SK-N-SH (cell line): Measurements from ENCODE around the gene STAB1.

Experiments used
- EP300 ChIP-seq, 2 experiments: IDR thresholded peaks; 2 replicates each; pipeline versions ENCODE4 v1.4.0 to v1.6.1; 2012; ENCODE audit warnings: borderline replicate concordance in 1 of 2, low read depth in 1 of 2, low read length in 1 of 2
- FOXM1 ChIP-seq: IDR thresholded peaks from 2 replicates; pipeline ENCODE4 v1.4.0; 2012; ENCODE audit warnings: low read depth, mild to moderate bottlenecking
- GABPA ChIP-seq: IDR thresholded peaks from 2 replicates; pipeline ENCODE4 v1.4.0; 2012; ENCODE audit warnings: low read depth, mild to moderate bottlenecking
- NFIC ChIP-seq: IDR thresholded peaks from 2 replicates; pipeline ENCODE4 v1.4.0; 2012; ENCODE audit warnings: borderline replicate concordance
- TAF1 ChIP-seq: IDR thresholded peaks from 2 replicates; pipeline ENCODE4 v1.6.1; 2012; ENCODE audit warnings: low read depth, mild to moderate bottlenecking, low read length, moderate library complexity, borderline replicate concordance
- TF ChIP-seq, protein P1 (sequence below): fragments of 200-600 bp; sonication (generic); IDR thresholded peaks from 2 replicates; pipeline ENCODE4 v1.6.1; 2017; ENCODE audit warnings: antibody characterized with exemption, mild to moderate bottlenecking, moderate library complexity

DNA sequence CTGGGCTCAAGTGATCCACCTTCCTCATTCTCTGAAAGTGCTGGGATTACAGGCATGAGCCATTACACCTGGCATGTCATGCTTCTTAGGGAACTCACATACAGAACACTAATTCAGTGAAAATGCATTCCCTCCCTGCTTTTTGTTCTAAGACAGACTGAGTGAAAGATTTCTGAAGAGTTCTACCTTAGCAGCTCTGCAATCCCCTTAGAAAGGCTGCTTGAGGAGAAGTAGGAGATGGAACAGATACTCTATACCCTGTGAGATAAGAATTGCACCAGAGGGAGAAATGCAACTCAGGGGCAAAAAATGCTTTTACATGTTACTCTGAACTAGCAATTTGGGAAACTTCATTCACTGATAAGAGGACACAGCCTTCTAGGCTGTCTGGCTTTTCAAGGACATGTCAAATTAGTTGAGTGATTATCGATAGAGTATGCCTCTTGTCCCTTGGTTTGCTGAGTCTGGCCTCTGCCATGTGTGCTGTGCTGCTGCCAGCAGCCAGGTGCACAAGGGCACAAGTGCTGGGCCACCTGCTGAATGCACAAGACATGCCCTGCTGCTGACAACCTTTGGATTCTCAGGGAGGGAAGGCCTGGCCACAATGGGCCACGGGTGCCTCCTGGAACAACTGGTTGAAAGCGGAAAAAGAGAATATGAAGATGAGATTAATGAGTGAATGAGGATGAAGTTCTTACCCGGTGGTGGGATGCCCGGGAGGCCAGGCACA lies 59.1 kb downstream of the STAB1 start:
- TF ChIP-seq, protein P1, sequence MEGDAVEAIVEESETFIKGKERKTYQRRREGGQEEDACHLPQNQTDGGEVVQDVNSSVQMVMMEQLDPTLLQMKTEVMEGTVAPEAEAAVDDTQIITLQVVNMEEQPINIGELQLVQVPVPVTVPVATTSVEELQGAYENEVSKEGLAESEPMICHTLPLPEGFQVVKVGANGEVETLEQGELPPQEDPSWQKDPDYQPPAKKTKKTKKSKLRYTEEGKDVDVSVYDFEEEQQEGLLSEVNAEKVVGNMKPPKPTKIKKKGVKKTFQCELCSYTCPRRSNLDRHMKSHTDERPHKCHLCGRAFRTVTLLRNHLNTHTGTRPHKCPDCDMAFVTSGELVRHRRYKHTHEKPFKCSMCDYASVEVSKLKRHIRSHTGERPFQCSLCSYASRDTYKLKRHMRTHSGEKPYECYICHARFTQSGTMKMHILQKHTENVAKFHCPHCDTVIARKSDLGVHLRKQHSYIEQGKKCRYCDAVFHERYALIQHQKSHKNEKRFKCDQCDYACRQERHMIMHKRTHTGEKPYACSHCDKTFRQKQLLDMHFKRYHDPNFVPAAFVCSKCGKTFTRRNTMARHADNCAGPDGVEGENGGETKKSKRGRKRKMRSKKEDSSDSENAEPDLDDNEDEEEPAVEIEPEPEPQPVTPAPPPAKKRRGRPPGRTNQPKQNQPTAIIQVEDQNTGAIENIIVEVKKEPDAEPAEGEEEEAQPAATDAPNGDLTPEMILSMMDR, result no peak
- no peak for TF ChIP-seq NFIC
- no peak for TF ChIP-seq EP300 (IDR thresholded peaks at IDR 0.05; ENCODE audit: borderline replicate concordance in 1 of 2, low read depth in 1 of 2, low read length in 1 of 2)
- no peak for TF ChIP-seq GABPA
- no peak for TF ChIP-seq TAF1
- no peak for TF ChIP-seq FOXM1
